HuH-7 (cell line): Measurements from ENCODE around the gene PRKD3.

Experiments
- DNase-seq: peaks from one replicate; pipeline ENCODE4 v3.0.0; 2011; ENCODE audit warnings: low spot score

PRKD3 gene

DNA sequence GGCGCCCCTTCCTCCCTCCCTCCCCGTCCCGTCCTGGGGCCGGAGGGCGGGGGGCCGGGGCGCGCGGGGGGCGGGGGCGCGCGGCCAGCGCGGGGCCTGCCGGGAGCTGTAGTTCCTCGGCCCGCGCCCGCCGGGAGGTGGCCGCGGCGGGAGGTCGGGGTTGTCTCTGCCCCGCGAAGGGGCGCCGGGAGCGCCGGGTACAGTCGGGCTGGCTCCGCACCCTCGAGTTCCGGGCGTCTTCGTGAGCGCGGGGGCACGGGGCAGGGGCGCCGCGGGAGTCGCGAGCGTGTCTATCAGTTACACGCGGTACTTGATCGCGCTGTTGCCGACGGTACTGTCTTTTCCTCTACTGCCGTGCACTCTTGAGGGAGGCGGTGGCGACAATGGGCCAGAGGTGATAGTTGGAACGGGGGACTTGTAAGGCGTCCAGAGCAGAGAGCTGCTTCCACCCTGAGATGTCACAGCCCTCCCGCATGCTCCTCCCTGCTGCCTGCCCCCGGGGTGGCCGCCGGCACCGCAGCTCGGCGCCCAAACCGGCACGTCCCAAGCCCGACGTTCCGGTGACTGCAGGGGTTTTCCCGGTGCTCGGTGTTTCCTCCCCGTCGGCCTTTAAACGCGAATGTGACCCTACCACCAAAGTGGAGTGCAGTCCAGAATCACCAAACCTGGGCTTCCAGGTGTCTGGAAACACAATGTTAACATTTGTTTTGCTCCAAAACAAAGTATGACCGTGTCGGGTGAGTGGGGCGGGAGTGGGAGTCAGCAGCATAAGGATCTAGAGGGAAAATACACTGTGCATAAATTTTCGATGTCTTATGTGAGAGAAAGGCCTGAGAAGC, at the start of gene PRKD3:
TSS of gene PRKD3 (minus strand) at position 48 of the 839 bp plus-strand sequence. CDS start 8,309 bp downstream, outside the sequence.
- peak; percentile 66 for DNase-seq

DNA sequence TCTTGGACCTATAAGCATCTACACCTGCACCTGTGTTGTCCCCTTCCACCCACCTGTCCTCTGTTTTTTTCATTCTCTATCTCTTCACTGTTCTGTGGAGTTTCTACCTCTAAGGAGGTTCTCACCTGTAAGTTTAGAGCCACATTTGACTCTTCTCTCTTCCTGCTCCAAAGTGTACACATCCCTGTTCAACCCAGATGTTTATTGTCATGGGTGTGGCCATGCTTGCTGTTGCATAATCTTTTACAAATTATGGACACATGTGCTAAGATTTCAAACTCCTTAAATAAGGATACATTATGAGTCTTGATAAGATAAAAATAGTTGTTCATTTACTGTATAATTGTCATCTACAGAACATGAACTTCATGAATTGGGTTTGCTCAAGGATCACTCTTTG, 47.4 kb upstream of the PRKD3 start:
- no peak for DNase-seq

DNA sequence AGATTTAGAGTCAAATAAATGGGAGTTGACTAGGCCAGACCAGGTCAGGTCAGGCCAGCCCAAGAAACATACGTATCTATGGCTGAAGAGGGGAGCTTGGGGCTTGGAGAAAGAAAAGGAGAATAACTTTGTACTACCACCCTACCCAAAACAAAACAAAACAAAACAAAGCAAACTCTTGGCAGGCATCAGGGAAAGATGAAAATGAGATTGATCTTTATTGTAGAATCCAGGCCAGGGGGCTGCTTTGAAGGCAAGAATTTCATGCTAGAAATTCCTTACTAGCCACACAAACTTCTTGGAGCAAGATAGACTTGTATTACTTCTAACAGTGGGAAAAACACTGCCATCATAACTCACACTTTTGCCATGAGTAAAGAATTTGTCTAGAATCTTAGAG, 46.0 kb upstream of the PRKD3 start:
- no peak for DNase-seq

- no peak for DNase-seq
These were observed 43.4 kb upstream of the PRKD3 start for GRCh38 chr2:37367984-37368383.

- no peak for DNase-seq
These were observed 42.7 kb upstream of the PRKD3 start for GRCh38 chr2:37367310-37367709.

GRCh38 chr2:37366773-37367172, 42.1 kb upstream of the PRKD3 start:
- DNase-seq: no peak

DNA sequence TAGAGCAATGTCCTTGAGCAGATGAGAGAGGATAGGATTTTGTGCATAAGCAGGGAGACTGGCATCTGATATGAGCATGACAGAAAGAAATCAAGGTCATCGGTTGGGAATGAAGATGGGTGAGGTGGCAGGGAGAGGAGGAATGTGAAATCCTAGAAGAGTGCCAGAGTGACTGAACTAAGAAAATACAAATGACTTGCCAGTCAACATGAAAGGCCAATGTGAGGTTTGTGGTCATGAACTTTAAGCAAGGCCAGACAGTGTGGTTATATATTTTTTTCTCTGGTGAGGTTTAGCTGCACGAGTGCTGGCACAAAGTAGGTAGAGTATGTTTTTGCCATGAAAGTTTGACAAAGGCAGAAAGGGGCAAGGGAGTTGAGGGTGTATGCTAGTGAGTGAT, 41.0 kb upstream of the PRKD3 start:
- DNase-seq: no peak

DNA sequence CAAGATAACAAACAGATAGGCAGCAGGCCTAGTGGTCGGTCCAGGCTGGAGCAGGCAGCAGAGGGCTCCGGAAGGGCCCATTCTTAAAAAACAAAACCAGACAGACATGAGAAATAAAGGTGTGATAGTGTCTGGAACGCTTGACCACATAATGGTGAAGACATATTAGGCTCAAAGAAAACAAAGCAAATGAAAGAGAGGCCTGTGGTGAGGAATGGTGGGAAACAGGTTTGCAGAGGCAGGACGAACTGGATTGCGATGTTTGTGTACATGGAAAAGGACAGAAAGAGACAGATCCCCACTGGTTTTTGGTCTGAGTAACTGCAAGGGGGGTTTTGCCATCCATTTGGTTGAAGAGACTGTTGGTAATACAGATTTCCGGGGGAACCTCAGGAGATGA, 39.7 kb upstream of the PRKD3 start:
- no peak for DNase-seq

DNA sequence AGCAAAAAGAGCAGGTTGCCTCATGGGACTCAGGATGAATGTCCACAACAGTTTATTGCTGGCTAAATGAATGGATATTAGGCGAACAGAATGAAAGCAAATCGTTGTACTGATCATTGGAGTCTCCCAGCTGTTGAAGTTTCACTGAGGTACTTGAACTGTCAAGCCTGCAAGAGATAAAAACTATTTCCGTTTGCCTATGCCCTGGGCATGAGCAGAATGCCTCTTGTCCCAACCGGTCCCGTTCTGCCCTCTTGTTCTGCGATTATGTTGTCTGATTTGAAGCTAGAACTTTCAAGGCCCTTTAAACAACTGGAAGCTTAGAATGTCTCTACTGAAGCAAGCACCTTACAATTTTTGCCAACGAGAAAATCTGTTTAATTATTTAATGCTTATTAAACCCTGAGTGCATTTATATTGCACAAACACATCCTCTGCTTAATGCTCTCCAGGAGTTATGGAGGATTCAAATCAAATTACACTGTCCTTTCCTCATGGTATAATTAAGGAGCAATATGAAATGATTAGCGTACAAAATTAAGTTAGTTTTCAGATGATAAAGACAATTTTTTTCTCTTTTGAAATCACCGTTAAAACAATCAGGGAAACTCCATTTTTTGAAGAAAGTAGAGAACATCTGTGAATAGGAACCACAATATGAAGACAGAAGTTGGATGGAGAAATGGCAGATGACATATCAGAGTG, 37.5 kb upstream of the PRKD3 start:
- no peak for DNase-seq

DNA sequence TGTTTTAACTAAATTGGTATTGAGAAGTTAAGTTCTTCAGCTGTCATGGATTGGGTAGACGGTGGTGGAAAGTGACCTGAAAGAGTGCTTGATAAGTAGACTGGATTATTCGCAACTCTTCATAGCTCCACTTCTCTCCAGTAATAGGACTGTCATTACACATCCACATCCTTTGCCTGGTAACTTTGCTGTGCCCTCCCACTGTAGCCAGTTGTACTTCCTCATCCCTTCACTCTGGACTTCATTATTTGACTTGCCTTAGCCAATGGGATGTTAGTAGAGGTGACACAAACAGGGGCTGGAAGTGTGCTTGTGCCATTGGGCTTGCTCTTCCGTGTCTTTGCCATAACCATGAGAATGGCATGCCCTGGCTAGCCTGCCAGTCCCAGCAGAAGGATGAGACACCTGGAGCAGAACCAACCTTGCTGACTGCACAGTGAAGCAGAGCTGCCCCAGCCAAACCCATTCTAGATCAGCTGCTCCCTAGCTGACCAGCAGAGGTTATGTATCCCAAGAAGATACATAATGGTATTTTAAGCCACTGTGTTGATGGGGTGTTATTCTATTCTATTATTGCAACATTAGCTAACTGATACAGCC, 36.7 kb upstream of the PRKD3 start:
- no peak for DNase-seq

- DNase-seq: no peak
These were observed 33.8 kb upstream of the PRKD3 start for GRCh38 chr2:37358466-37358865.

DNA sequence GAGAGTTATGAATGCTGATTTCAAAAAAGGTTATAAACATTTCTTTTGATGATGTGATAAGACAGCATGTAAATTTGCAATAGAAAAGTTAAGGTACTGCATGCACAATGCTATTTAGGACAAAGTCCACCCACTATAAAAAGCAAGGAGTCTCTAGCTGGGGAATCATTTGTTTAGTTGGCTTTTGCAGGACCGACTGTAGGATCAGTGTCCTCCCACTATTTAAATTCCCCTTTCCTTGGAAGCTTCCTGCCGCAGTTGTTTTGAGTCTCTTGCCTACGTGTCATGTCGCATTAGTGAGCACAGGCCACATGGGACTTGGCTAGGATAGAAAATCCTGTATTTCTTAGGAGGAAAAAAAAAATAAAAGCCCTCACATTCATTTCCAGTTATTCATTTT, 32.9 kb upstream of the PRKD3 start:
- DNase-seq: no peak

- DNase-seq: no peak
These were observed 32.4 kb upstream of the PRKD3 start for GRCh38 chr2:37357069-37357468.

- DNase-seq: no peak
These were observed 31.7 kb upstream of the PRKD3 start for GRCh38 chr2:37356299-37356698.

- DNase-seq: no peak
These were observed 31.1 kb upstream of the PRKD3 start for GRCh38 chr2:37355735-37356134.

DNA sequence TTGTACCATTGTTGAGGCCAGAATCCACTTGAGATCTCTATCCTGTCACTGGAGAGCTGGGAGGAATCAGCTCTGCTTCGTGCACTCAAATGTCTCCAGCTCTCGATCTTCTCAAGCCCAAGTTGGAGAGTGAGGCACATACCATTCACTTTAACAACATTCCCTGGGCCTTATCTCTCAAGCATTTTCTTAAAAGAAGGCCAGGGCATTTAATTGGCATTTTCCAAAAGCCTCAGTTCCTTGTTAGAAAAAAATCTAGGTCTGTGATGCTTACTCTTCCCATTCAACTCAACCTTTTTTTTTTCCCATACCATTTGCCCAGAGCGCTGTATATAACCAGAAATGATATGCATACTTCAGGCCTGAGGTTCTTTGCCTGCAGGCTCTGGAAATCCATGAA, 29.9 kb upstream of the PRKD3 start:
- DNase-seq: no peak

GRCh38 chr2:37350034-37350433, 25.4 kb upstream of the PRKD3 start:
- peak; percentile 35 for DNase-seq

DNA sequence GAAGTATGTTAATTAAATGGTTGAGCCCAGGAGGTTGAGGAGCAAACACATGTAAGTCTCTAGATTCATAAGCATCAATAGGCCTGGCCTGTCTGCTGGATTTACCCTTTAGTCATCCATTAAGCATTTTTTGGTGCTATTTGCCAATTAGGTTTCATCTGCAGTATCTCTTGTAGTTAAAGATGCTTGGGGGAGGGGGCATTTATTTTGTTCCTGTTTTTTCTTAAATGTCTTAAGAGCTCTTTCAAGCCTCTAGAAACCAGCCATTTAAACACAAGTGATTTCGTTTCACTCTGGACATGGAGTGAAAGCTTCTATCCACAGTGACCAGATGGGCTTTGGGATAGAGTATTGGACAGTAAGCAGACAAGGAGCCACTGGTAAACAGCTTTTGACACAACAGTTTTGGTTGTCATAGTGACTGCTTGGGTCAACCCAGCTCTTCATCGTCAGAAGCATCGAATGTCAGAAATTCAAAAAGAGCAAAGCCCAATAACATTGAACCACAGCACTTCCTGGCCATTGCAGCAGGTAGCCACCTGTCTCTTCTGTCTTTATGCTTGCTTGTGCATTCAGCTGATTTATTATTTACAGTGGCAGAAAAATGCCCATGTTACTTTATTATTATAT, 24.7 kb upstream of the PRKD3 start:
- no peak for DNase-seq

GRCh38 chr2:37348155-37348554, 23.5 kb upstream of the PRKD3 start:
- no peak for DNase-seq

- peak; percentile 59 for DNase-seq
These were observed 20.1 kb upstream of the PRKD3 start, which contains the start of gene QPCT for GRCh38 chr2:37344453-37345361. Gene QPCT, plus strand, starts transcription at chr2:37344630. Its CDS starts 102 bp downstream, at chr2:37344732.
